ENCODE measurements around the gene CBR4.
A peak's percentile ranks its signal among the peaks of the same experiment; 100 is the strongest.

Gene CBR4

DNA sequence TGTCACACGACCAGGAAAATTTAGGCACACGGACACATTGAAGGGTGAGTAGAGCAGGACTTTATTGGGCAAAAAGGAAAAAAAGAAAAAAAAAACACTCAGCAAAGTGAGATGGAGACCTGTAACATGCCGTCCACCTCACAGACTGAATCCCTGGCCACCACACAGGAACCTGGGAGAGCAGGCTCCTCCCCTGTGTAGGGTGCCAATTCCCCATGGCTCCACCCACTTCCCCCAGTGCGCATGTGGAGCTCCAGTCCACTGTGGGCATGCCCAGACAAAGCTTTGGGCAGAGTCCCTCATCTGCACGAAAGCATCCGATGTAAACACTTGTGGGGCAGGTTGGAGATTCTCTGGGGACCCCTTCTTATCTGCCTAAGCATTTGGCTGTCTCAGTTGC lies 23.6 kb upstream of the CBR4 start:
- DNase-seq (ENCODE audit: low read depth in 2 of 2) = no peak

GRCh38 chr4:169032883-169033645 lies 23.0 kb upstream of the CBR4 start:
- no peak for DNase-seq (ENCODE audit: low read depth in 2 of 2)

DNA sequence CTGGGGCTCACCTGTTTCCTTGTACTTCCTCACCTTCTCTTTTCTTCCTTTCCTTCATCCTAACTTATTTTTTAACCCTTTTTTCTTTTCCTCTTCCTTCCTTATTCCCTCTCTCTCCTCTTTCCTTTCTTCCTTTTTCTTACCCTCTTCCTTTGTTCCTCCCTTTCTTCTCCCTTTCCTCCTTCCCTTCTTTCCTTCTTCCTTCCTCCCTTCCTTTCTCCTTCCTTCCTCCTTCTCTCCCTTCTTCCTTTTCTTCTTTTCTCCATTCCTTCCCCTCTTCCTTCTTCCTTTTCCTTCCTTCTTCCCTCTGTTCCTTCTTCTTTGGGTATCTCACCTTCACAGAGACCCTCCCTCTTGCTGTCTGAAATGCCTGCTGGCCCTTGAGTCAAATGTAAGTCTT lies 22.1 kb upstream of the CBR4 start:
- DNase-seq (ENCODE audit: low read depth in 2 of 2) = no peak

GRCh38 chr4:169031392-169031791 lies 21.3 kb upstream of the CBR4 start:
- DNase-seq (ENCODE audit: low read depth in 2 of 2) = no peak

DNA sequence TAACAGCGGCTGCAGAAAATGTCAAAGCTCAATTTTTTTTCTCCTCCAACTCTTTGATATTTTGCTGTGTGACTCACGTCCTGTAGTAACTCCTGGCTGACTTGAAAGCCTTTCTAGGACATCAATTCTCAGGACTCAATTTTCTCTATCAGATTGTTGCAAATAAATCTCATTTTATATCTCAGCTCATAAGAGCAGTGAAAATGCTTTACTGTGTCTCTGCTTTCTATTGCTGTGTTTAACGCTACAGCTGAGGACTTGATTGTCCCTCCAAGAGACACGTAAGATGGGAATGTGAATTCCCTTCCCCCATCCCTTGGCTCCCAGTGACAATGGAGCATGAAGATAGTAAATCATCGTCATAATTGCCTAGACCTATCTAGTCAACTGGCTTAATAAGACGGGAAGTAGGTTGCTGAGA lies 20.5 kb upstream of the CBR4 start:
- no peak for DNase-seq (ENCODE audit: low read depth in 2 of 2)

- no peak for DNase-seq (ENCODE audit: low read depth in 2 of 2)
Observed at GRCh38 chr4:169029947-169030346, 19.9 kb upstream of the CBR4 start.

GRCh38 chr4:169027663-169028062 lies 17.6 kb upstream of the CBR4 start:
- DNase-seq (ENCODE audit: low read depth in 2 of 2) = no peak

GRCh38 chr4:169025184-169025583 lies 15.1 kb upstream of the CBR4 start:
- no peak for DNase-seq (ENCODE audit: low read depth in 2 of 2)

DNA sequence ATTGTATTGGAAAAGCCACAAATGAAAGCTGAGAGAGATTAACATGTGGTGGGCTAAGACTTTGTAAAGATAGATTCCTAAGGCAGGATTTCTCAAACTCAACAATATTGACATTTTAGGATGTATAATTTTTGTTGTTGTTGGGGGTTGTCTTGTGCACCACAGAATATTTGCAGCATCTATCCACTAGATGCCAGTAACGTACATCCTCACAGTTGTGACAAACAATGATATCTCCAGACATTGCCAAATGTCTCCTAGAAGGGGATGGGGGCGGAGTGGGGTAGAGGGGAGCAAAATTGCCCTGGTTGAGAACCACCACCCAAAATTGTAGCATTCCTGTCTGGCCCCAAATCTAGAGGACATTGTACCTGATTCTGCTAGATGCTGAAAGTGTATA lies 14.7 kb upstream of the CBR4 start:
- no peak for DNase-seq (ENCODE audit: low read depth in 2 of 2)

- DNase-seq (ENCODE audit: low read depth in 2 of 2) = no peak
Observed at GRCh38 chr4:169018406-169018805, 8.4 kb upstream of the CBR4 start.

GRCh38 chr4:169017971-169018370 lies 7.9 kb upstream of the CBR4 start:
- no peak for DNase-seq (ENCODE audit: low read depth in 2 of 2)

- DNase-seq (ENCODE audit: low read depth in 2 of 2) = no peak
Observed at GRCh38 chr4:169015186-169015623, 5.2 kb upstream of the CBR4 start.

GRCh38 chr4:169014586-169014985 lies 4.5 kb upstream of the CBR4 start:
- DNase-seq (ENCODE audit: low read depth in 2 of 2) = no peak

- DNase-seq (ENCODE audit: low read depth in 2 of 2) = no peak
Observed at GRCh38 chr4:169013396-169013795, 3.3 kb upstream of the CBR4 start.

DNA sequence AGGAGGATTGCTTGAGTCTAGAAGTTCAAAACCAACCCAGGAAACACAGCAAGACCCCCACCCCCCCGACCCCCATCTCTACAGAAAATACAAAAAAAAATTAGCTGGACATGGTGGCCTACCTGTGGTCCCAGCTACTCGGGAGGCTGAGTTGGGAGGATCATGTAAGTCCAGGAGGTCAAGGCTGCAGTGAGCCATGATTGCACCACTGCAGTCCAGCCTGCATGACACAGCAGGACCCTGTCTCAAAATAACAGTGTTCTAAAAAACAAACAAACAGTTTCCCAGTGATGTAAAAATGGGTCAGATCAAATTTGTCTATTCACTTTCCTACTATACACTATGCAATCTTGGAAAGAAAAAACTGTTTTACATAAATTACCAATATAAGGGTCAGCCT lies 2.0 kb upstream of the CBR4 start:
- DNase-seq (ENCODE audit: low read depth in 2 of 2) = no peak

DNA sequence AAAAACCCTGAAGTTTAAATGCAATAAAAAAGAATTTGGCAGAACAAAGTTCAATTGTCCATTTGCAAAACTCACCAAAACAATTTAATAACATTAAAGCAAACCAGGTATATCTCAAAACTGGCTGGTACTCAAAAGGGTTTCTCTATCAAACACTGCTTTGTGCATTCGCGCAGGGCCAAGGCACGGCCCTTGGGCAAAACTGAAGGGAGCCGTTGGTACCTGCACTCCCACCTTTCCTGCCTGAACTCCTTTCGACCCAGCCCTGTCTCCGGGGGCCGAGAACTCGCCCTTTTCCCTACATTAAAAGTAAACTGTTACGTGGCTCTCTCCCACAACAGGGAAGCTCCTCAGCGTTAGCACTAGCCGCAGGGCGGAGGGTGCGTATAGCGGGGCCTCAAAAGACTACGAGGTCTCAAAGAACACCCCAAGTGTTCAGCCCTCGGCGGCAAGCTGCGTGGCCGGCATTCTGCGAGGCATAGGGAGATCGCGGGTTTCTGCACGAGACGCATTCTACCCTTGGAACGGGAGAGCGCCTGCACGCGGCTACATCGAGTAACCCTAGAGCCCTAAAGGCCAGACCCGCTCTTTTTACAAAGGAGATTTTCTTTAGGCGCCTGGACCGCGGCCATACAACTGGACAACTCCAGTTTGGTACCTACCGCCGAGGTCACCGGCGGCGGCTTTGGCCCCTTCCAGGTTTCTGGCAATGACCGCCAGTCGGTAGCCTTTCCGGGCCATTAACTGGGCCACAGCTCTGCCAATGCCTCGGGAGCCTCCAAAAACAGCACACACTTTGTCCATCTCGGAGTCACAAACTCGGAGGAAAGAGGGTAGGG lies 550 bp downstream of the CBR4 start:
- DNase-seq (ENCODE audit: low read depth in 2 of 2) = peak in 1 of 2 donors; percentile 27

GRCh38 chr4:169005453-169006099 lies 4.5 kb downstream of the CBR4 start:
- no peak for DNase-seq (ENCODE audit: low read depth in 2 of 2)

- no peak for DNase-seq (ENCODE audit: low read depth in 2 of 2)
Observed at GRCh38 chr4:169000315-169000714, 9.7 kb downstream of the CBR4 start.

- no peak for DNase-seq (ENCODE audit: low read depth in 2 of 2)
Observed at GRCh38 chr4:168999809-169000208, 10.2 kb downstream of the CBR4 start.

DNA sequence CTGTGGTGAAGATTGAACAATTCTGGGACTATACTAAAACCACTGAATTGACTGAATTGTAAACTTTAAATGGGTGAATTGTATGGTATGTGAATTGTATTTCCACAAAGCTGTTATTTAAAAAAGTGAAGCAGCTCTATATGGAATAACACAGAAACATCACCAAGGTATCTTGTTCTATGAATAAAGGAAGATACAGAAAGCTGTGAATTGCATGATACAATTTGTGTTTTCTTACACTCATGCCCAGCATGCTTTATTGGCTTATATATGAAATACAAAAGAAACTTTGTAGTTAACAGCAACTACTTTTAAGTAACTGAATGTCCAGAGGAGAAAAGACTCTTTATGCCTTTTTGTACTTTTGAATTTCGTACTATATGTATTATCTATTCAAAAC lies 11.5 kb downstream of the CBR4 start:
- DNase-seq (ENCODE audit: low read depth in 2 of 2) = no peak

DNA sequence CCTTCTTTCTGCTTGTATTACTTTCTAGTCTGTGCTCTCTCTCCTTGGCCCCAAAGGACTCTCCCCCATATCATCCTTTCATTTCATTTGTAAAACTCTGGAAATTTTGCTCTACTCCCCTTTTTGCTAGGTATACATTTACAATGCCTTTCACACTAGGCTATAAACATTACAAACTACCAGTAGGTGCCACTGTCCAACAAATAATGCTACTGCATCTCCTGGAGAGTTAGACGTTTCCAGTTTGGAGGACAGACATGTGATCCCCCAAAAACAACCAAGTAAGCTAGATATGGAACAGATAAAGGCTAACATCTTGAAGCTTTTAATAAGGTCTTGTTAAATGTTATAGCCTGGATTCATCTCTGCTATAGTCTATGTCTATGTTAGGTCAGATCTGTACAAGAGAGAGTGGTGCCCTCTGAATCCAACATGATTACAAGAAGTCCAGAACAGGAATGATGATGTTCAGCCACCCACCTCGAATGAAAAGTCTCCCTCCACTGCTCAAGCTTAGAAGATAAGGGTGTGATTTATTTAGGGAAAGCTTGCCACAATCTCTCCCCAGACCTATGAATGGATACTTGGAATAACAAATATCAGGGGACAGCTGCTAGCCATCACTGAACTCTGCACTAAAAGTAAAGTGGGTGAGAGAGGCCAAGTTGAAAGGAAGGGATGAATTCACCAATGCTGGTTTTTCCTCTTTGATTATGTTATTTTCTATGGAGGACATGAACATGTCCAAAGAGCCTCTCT lies 14.3 kb downstream of the CBR4 start:
- DNase-seq (ENCODE audit: low read depth in 2 of 2) = no peak

GRCh38 chr4:168994958-168995357 lies 15.1 kb downstream of the CBR4 start:
- DNase-seq (ENCODE audit: low read depth in 2 of 2) = no peak
